Stimulated activated CD4-positive, alpha-beta T cell treated with anti-CD3 and anti-CD28 coated beads, TNF-alpha, amount 100 ng/mL, for 24 hours (primary cell): ENCODE data around the gene HP1BP3.
"Not testable (repeated sequence)": the region's sequence is repeated elsewhere in the genome, so short reads cannot be mapped to it uniquely, and the experiment has no call there.

Experiments used
- DNase-seq, 3 experiments: peaks; one replicate each; pipeline ENCODE4 v3.0.0-alpha.2; 2020; ENCODE audit warnings: low read depth in 3 of 3

HP1BP3 gene

DNA sequence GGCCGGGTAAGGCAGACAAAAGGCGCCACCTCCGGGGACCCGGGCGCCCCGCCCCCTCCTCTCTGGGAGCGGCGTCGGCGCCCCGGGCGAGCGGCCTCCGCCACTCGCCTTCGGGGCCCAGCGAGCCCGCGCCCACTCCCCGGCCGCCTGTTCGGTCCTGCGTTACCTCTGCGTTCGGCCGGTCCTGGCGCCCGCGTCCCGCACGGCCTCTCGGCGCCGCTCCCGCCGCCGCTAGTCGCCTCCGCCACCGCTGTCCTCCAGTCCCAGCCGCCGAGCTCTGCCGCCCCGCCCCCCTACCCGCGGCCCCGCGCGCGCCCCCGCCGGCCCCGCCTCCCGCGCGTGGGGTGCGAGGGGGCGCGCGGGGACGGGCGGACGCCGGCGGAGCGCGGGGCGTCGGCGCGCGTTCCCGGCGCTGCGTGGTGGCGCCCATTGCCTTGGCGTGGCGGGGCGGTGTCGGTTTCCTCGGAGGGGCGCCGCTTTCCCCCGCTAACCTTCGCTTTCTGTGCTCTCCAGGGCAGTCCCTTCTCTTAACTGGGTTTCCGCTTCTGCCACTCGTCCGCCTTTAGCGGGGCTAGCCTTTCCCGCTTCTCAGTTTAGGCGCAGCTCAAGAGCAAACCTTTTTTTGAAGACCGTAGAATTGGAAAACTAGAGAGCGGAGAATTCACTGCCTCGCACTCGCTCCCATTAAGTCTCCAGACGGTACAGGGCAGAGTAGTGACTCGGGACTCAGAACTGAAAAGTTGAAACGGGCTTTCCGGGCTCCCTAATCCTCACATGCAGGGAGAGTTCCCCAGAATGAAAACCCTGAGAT is at the start of gene HP1BP3:
Gene HP1BP3 (minus strand): TSS at position 279 of the 811 bp plus-strand sequence. CDS start 6,867 bp downstream, outside the sequence.
- DNase-seq, result peak; percentile 61 to 78 (median 69)

GRCh38 chr1:20836230-20836629 is 49.1 kb upstream of the HP1BP3 start:
- DNase-seq, result no peak

DNA sequence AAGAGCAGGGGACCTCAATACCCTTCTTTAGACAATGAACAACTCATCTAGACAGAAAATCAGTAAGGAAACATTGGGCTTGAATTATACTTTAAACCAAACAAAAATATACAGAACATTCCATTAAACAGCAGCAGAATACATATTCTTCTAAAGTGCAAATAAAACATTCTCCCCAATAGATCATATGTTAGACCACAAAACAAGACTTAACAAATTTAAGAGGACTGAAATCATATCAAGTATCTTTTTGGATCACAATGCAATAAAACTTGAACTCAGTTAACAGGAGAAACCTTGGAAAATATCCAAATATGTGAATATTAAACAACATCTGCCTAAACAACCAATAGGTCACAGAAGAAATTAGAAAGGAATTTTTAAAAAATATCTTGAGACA is 47.7 kb upstream of the HP1BP3 start:
- no peak for DNase-seq

DNA sequence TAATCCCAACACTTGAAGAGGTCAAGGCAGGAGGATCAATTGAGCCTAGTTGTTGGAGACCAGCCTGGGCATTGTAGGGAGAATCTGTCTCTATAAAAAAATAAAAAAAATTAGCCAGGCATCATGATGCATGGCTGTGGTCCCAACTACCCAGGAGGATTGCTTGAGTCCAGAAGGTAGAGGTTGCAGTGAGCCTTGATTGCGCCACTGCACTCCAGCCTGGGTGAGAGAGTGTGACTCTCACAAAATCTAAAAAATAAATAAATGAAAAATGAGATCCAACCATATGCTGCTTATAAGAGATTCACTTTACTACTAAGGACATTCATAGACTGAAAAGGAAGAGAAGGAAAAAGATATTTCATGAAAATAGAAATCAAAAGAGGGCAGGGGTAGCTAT is 47.1 kb upstream of the HP1BP3 start:
- no peak for DNase-seq

DNA sequence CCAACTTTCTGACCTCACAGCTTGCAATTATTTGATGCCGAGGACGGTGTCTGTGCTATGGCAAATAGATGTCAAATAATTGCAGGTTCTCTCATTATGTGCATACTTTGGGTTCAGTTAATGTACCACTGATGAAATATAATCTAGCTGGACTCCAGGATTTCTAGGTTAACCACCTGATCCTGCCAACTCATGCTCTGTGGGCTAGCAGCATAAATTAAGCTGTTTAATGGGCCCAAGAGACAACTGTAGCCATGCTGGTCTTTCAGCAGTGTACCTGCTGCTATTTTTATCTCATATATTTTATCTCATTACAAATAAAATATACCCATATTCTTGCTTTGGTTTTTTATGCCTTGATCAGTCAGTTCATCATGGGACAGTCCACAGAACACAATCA is 43.3 kb upstream of the HP1BP3 start:
- no peak for DNase-seq

GRCh38 chr1:20829946-20830345 is 42.8 kb upstream of the HP1BP3 start:
- no peak for DNase-seq

- DNase-seq, result no peak
Observed at GRCh38 chr1:20829531-20829930, 42.4 kb upstream of the HP1BP3 start.

GRCh38 chr1:20823845-20824244 is 36.7 kb upstream of the HP1BP3 start:
- no peak for DNase-seq

DNA sequence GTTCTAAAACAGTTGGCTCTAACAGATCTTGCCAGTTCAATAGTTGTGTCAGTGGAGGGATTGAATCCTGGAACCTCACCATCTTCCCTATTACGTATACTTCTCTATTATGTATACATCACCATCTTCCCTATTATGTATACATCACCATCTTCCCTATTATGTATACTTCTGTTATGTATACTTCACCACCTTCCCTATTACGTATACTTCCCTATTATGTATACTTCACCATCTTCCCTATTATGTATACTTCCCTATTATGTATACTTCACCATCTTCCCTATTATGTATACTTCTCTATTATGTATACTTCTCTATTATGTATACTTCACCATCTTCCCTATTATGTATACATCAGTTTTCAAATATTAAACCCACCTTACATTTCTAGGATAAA is 34.4 kb upstream of the HP1BP3 start:
- DNase-seq, result no peak

- DNase-seq, result no peak
Observed at GRCh38 chr1:20819818-20820217, 32.7 kb upstream of the HP1BP3 start.

- DNase-seq, result no peak
Observed at GRCh38 chr1:20814534-20814871, 27.4 kb upstream of the HP1BP3 start.

GRCh38 chr1:20811916-20812315 is 24.8 kb upstream of the HP1BP3 start:
- DNase-seq, result no peak

DNA sequence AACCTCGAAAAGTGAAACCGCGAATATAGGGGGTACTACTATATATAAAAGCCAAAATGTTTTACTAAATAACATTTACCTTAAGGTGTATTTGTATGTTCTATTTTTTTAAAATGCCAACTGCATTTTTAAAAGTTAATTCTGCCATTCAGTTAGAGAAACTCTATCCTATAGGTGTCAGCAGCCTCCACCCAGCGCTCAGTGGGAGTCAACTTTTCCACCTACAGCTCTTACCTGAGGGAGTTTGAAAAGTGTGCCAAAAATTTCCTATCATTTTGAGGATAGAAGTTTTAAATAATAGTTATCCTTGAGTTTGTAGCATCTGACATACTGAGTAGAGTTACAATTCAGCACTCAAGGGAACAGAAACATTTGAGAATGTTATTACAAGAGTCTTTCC is 6.1 kb upstream of the HP1BP3 start:
- DNase-seq, result no peak

DNA sequence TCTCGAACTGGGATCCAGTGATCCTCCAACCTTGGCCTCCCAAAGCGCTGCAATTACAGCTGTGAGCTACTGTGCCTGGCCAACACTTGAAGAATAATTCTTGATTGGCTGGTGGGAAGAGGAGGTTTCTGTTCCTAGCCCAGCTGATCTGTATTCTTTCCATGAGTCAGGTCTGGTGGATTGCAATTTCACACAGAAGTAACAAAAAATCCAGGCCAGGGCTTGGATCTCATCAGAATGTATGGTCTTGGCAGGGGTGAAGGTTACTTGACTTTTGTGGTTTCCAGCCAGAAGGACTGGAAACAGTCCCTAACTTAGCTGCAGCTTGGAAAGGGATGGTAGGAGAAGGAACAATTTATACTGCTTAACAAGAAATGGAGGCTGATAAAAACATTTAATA is 5.1 kb upstream of the HP1BP3 start:
- no peak for DNase-seq

DNA sequence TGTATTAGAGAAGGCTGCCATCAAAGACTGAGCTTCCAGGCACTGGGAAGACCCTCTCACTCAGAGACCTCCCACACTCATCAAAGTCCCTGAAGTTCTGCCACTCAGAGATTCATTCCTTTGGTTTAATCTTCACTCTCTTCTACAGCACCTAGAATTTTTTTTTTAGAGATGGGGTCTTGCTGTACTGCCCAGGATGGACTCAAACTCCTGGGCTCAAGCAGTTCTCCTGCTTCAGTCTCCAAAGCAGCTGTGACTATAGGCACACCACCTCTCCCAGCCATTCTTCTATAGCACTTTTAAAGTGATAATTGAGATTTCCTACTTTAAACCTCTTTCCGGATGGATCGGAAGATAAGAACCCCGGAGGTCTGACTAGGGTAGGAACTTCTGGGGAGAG is 3.7 kb upstream of the HP1BP3 start:
- no peak for DNase-seq

DNA sequence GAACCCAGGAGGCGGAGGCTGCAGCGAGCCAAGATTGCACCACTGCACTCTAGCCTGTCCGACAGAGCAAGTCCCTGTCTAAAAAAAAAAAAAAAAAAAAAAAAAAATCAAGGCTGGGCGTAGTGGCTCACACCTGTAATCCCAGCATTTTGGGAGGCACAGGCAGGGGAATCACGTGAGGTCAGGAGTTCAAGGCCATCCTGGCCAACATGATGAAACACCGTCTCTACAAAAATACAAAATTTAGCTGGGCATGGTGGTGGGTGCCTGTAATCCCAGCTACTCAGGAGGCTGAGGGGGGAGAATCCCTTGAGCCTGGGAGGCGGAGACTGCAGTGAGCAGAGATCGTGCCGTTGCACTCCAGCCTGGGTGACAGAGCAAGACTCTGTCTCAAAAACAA is 2.5 kb upstream of the HP1BP3 start:
- not testable (repeated sequence) for DNase-seq

- DNase-seq, result no peak
Observed at GRCh38 chr1:20787840-20788795, 1.0 kb upstream of the HP1BP3 start.

- DNase-seq, result peak; percentile 93 to 95 (median 94)
Observed at GRCh38 chr1:20786253-20787028, 666 bp downstream of the HP1BP3 start.

- DNase-seq, result peak in 1 of 3 experiments; percentile 22
Observed at GRCh38 chr1:20785907-20786252, 1.2 kb downstream of the HP1BP3 start.

DNA sequence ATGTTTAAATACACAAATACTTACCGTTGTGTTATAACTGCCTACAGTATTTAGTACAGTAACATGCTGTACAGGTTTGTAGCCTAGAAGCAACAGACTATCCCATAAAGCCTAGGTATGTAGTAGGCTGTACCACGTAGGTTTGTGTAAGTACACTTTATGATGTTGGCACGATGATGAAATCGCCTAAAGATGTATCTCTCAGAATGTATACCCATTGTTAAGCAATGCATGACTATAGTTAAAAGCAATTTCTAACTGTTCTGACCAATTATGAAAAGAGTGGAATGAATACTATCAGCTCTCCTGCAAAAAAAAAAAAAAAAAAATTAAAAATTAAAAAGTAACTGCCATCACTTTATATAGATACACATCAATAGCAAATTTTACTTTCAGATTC is 11.4 kb downstream of the HP1BP3 start:
- no peak for DNase-seq

DNA sequence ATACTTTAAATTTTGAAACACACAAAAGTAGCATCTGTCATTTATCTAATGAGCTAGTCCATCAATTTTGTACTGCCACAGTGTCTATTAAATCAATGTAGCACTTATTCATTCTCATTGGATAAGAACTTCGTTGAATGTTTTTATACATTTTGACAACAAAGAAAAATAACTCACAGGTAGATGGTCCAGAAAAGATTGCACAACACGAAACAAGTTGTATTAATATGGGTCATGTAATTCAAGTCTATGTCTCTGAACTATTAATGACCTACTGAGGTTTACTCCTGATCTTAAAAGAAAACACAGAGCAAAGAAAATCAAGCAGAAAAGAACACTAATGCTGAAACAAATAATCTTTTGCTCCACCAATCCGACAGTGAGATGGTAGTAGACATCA is 15.3 kb downstream of the HP1BP3 start:
- DNase-seq, result no peak
